Adipocyte (in vitro differentiated cells): Measurements from ENCODE around the gene KARS1.
"Not testable (repeated sequence)": the region's sequence is repeated elsewhere in the genome, so short reads cannot be mapped to it uniquely, and the experiment has no call there.

Experiments used
- DNase-seq: peaks from one replicate; pipeline ENCODE4 v3.0.0-alpha.2; 2015; ENCODE audit warnings: low read depth
- H3K27me3 ChIP-seq: replicated peaks from 2 replicates; pipeline ENCODE4 v1.7.0; 2013; ENCODE audit warnings: mild to moderate bottlenecking, low read length, moderate library complexity; ENCODE audit not compliant: control insufficient read depth, insufficient read depth
- H3K36me3 ChIP-seq: 2 replicates; pipeline ENCODE4 v1.7.0; 2013; ENCODE audit warnings: low read length, mild to moderate bottlenecking, moderate library complexity; ENCODE audit not compliant: control insufficient read depth, insufficient read depth, severe bottlenecking
- H3K4me1 ChIP-seq: 2 replicates; pipeline ENCODE4 v1.7.0; 2013; ENCODE audit warnings: mild to moderate bottlenecking, low read length, moderate library complexity; ENCODE audit not compliant: control insufficient read depth, insufficient read depth
- H3K4me3 ChIP-seq: 2 replicates; pipeline ENCODE4 v1.7.0; 2013; ENCODE audit warnings: mild to moderate bottlenecking, low read length, moderate library complexity
- H3K9ac ChIP-seq: 2 replicates; pipeline ENCODE4 v1.7.0; 2013; ENCODE audit warnings: mild to moderate bottlenecking, low read length, moderate library complexity
- H3K9me3 ChIP-seq: 2 replicates; pipeline ENCODE4 v1.7.0; 2013; ENCODE audit warnings: mild to moderate bottlenecking, low read length, moderate library complexity; ENCODE audit not compliant: control insufficient read depth

Gene KARS1

GRCh38 chr16:75599452-75600277, 47.8 kb downstream of the KARS1 start:
- Histone ChIP-seq H3K27me3 (no peaks in the 10 kb centered on the region), H3K36me3 (peaks cover 45% of the 10 kb centered on the region), H3K9ac (no peak overlapping the region), H3K4me1 (peaks cover 6% of the 10 kb centered on the region), H3K9me3 (no peaks in the 10 kb centered on the region), H3K4me3 (no peak overlapping the region)
- DNase-seq, result peak; percentile 48

DNA sequence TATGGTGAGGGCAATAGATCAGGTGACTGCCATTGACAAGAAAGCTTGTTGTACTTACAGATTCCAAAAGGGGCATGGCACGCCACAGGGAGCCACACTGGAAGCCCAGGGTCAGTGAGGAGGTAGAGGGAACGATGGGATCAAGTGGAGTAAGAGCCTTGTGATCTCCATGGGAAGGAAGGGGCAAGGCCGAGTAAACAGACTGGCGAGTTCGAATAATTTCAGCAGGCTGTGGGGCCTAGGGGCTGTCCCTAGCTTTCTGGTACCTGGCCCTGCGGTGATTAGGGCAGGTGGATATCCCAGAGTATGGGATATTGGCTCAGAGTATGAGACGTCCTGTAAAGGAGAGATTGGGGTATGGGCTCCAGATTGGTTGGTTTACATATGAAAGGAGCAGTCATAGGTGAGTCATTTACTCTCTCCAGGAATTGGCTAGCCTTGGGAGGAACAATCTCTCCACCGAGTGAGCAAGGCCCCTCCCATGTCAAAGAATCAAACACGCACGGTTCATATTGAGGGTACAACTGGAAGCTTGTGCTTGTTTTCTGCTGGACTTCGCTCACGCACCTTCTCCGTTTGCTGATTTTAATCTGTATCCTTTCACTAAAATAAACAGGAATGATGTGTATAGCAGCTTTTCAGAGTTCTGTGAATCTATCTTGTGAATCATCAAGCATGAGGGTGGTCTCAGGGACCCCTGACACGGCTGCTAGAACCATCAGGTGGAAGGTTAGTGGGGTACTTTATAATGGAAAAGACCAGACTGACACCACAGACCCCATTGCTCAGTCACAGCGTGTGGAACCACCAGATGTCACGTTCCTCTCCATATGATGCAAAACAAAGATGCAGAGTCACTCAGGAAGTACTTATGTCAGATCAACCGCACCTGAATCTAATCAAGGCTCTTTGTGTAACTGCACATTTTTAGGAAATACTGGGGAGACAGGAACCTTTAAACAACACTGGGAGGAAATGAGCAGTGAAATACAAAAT, 53.3 kb downstream of the KARS1 start:
- Histone ChIP-seq H3K4me1 (peaks cover 20% of the 10 kb centered on the region), H3K9me3 (no peaks in the 10 kb centered on the region), H3K36me3 (peaks cover 14% of the 10 kb centered on the region), H3K9ac (no peak overlapping the region), H3K4me3 (no peak overlapping the region), H3K27me3 (no peaks in the 10 kb centered on the region)
- peak; percentile 51 for DNase-seq

GRCh38 chr16:75593308-75593707, 54.2 kb downstream of the KARS1 start:
- no peak for DNase-seq

DNA sequence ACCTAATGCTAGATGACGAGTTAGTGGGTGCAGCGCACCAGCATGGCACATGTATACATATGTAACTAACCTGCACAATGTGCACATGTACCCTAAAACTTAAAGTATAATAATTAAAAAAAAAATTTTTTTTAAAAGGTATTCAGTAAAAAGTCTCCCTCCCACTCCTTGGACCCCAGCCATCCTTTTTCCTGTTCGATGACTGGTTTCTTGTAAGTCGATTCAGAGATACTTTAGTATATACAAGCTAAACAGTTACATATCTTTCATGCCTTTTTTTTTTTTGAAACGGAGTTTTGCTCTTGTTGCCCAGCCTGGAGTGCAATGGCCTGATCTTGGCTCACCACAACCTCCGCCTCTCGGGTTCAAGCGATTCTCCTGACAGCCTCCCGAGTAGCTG, 55.5 kb downstream of the KARS1 start:
- H3K36me3 ChIP-seq, H3K4me3 ChIP-seq, H3K27me3 ChIP-seq, DNase-seq, H3K9ac ChIP-seq, H3K9me3 ChIP-seq: not testable (repeated sequence)
- H3K4me1 ChIP-seq, result peaks cover 25% of the 10 kb centered on the region

More at GRCh38 chr16:75593308-75593707, 54.2 kb downstream of the KARS1 start:
- Histone ChIP-seq H3K9me3 (no peaks in the 10 kb centered on the region), H3K36me3 (peaks cover 14% of the 10 kb centered on the region), H3K4me1 (peaks cover 25% of the 10 kb centered on the region), H3K27me3 (no peaks in the 10 kb centered on the region), H3K4me3 (no peak overlapping the region), H3K9ac (no peak overlapping the region)

DNA sequence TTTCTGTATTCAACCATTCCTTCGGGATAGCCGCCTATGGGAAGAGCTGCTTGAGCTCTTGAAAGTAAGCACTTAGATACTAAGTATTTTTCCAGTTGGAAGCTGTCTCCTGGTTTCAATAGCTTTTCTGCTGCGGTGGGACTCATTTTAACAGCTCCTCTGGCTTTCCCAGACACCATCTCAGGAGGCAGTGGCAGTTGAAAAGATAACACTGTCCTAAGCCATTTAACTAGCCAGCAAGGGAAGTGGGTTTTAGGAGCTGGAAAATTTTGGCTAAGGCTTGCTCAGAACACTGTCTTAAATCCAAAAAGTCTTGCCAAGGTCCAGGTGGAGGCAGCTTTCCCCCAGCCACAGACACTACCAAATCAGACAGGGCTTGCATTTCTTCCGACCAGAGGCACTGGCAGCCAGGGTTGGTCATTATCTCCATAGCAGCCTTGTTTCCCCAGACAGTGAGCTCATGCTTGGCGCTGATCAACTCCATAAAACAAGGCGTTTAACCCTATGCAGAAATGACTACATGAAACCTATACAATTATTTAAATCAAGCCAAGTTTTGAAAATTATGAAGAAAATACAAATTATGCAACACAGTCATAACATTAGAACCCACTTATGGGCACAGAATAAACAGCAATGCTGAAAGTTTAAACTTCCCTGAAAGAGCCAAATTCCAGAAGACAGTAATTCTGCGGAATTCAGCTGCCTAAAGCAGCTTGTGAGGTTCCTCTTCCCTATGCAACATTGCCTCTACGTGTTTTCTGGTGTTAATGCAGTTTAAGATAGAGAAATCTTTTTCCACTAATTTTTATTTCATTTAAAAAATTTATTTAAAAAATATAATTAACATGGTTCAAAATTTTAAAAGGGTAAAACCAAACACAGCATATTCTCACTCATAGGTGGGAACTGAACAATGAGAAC, 56.3 kb downstream of the KARS1 start:
- DNase-seq, result peak; percentile 69
- peak overlapping the region; percentile 32 for H3K4me3 ChIP-seq
- no peaks in the 10 kb centered on the region for H3K9me3 ChIP-seq
- peak overlapping the region; percentile 33 for H3K9ac ChIP-seq
- H3K36me3 ChIP-seq, result peaks cover 5% of the 10 kb centered on the region
- H3K27me3 ChIP-seq, result no peaks in the 10 kb centered on the region
- H3K4me1 ChIP-seq, result peaks cover 25% of the 10 kb centered on the region

DNA sequence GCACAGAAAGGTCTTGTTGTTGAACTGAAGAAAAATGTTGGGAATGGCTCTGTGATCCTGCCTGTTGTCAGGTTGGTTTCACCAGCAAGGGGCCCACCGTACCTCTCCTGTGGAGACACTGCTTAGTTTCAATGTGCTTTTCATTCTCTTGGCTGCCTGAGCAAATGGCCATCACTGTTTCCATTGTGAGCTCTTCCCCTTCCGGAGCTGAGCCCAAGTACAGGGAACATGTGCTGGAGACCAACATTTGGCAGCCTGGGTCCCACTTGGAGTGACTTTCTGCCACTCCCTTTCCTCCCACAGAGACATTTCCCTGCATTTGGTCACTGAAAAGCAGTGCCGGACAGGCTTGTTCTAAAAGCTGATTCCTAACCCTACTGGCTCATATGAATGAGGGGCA, 58.2 kb downstream of the KARS1 start:
- Histone ChIP-seq H3K27me3 (no peaks in the 10 kb centered on the region), H3K4me3 (no peak overlapping the region), H3K4me1 (peaks cover 25% of the 10 kb centered on the region), H3K36me3 (peaks cover 3% of the 10 kb centered on the region), H3K9ac (no peak overlapping the region), H3K9me3 (no peaks in the 10 kb centered on the region)
- no peak for DNase-seq

GRCh38 chr16:75588716-75589115, 58.7 kb downstream of the KARS1 start:
- no peaks in the 10 kb centered on the region for H3K27me3 ChIP-seq
- no peak overlapping the region for H3K4me3 ChIP-seq
- no peak overlapping the region for H3K9ac ChIP-seq
- DNase-seq, result no peak
- no peaks in the 10 kb centered on the region for H3K9me3 ChIP-seq
- H3K36me3 ChIP-seq, result no peaks in the 10 kb centered on the region
- H3K4me1 ChIP-seq, result peaks cover 25% of the 10 kb centered on the region

- no peak overlapping the region for H3K9ac ChIP-seq
These were observed 63.4 kb downstream of the KARS1 start for GRCh38 chr16:75584108-75584507.

GRCh38 chr16:75579281-75579834, 68.1 kb downstream of the KARS1 start:
- Histone ChIP-seq H3K4me3 (no peak overlapping the region), H3K4me1 (no peaks in the 10 kb centered on the region), H3K27me3 (no peaks in the 10 kb centered on the region), H3K9ac (no peak overlapping the region), H3K9me3 (no peaks in the 10 kb centered on the region), H3K36me3 (peaks cover 49% of the 10 kb centered on the region)
- DNase-seq, result no peak

More at GRCh38 chr16:75584108-75584507, 63.4 kb downstream of the KARS1 start:
- Histone ChIP-seq H3K9me3 (no peaks in the 10 kb centered on the region), H3K4me3 (no peak overlapping the region), H3K36me3 (peaks cover 8% of the 10 kb centered on the region), H3K27me3 (no peaks in the 10 kb centered on the region), H3K4me1 (peaks cover 5% of the 10 kb centered on the region)
- no peak for DNase-seq

- no peak overlapping the region for H3K4me3 ChIP-seq
- no peaks in the 10 kb centered on the region for H3K4me1 ChIP-seq
- no peaks in the 10 kb centered on the region for H3K9me3 ChIP-seq
- H3K9ac ChIP-seq, result no peak overlapping the region
- no peak for DNase-seq
- H3K27me3 ChIP-seq, result no peaks in the 10 kb centered on the region
- peaks cover 56% of the 10 kb centered on the region for H3K36me3 ChIP-seq
These were observed 68.7 kb downstream of the KARS1 start for GRCh38 chr16:75578725-75579124.
